ENCODE results near the gene PCDHA5.

DNA sequence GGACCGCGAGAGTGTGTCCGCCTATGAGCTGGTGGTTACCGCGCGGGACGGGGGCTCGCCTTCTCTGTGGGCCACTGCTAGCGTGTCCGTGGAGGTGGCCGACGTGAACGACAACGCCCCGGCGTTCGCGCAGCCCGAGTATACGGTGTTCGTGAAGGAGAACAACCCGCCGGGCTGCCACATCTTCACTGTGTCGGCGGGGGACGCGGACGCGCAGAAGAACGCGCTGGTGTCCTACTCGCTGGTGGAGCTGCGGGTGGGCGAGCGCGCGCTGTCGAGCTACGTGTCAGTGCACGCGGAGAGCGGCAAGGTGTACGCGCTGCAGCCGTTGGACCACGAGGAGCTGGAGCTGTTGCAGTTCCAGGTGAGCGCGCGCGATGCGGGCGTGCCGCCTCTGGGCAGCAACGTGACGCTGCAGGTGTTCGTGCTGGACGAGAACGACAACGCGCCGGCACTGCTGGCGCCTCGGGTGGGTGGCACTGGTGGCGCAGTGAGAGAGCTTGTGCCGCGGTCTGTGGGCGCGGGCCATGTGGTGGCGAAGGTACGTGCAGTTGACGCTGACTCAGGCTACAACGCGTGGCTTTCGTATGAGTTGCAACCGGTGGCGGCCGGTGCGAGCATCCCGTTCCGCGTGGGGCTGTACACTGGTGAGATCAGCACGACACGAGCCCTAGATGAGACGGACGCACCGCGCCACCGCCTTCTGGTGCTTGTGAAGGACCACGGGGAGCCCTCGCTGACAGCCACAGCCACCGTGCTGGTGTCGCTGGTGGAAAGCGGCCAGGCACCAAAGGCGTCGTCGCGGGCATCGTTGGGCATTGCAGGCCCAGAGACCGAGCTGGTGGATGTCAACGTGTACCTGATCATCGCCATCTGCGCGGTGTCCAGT is 14.5 kb downstream of the PCDHA5 start:
- TF ChIP-seq CTCF (conservative IDR thresholded peaks at IDR 0.05; ENCODE audit: low read length), result no peak
- TF ChIP-seq EZH2phosphoT487 (IDR thresholded peaks at IDR 0.05; ENCODE audit: borderline replicate concordance, low read depth, low read length), result no peak

All from OCI-LY7 (cell line).